ENCODE results near the gene ADAM15. TPM values are rescaled to one million over a fixed set of nuclear protein-coding genes. Genes with fewer than 3 reads are reported as not detected.
A peak's percentile ranks its signal among the peaks of the same experiment; 100 is the strongest.

ADAM15 gene
- total RNA-seq, 1 experiment from 2014 or later, result 41.7 TPM

- Histone ChIP-seq H3K9me3 (ENCODE audit: control insufficient read depth, insufficient read depth, low read depth, low read length) (no peaks in the 10 kb centered on the region), H3K36me3 (ENCODE audit: control insufficient read depth, insufficient read depth, low read length) (no peaks in the 10 kb centered on the region; the same call in 1 of the 2 replicates), H3K4me3 (ENCODE audit: low read depth in 2 of 2, low read length in 2 of 2) (peak overlapping the region; percentile 28 to 53), H3K27ac (ENCODE audit: low read length) (no peak overlapping the region), H3K27me3 (ENCODE audit: control insufficient read depth, insufficient read depth, low read length) (peaks cover 9% of the 10 kb centered on the region), H3K4me1 (ENCODE audit: control insufficient read depth, insufficient read depth, low read length) (peaks cover 21% of the 10 kb centered on the region)
- in situ Hi-C loops (cut with HindIII; ENCODE audit: low pct_unique_long_range_greater_than_20kb, low sequenced_read_pairs), result no loop called here
- ChIA-PET POLR2A (interaction anchor here (0.6 kb wide), 2 partner anchors 90 to 145 kb away, joined by 4 to 9 read pairs; no protein-coding TSS in a partner anchor), CTCF (interaction anchor here (0.6 kb wide), 2 partner anchors 13 to 124 kb away, joined by 6 to 7 read pairs; no protein-coding TSS in a partner anchor)
- BruUV-seq (replicated peaks), result no TSS peak
- DNase-seq (ENCODE audit: low read depth, low spot score), result no peak
- ATAC-seq, result no peak
- intact Hi-C loops (cut with micrococcal nuclease; ENCODE audit: unreplicated experiment), result no loop called here
- TF ChIP-seq TCF7L2 (IDR thresholded peaks at IDR 0.05; ENCODE audit: low read depth, low read length), result no peak
- TF ChIP-seq, protein P1, sequence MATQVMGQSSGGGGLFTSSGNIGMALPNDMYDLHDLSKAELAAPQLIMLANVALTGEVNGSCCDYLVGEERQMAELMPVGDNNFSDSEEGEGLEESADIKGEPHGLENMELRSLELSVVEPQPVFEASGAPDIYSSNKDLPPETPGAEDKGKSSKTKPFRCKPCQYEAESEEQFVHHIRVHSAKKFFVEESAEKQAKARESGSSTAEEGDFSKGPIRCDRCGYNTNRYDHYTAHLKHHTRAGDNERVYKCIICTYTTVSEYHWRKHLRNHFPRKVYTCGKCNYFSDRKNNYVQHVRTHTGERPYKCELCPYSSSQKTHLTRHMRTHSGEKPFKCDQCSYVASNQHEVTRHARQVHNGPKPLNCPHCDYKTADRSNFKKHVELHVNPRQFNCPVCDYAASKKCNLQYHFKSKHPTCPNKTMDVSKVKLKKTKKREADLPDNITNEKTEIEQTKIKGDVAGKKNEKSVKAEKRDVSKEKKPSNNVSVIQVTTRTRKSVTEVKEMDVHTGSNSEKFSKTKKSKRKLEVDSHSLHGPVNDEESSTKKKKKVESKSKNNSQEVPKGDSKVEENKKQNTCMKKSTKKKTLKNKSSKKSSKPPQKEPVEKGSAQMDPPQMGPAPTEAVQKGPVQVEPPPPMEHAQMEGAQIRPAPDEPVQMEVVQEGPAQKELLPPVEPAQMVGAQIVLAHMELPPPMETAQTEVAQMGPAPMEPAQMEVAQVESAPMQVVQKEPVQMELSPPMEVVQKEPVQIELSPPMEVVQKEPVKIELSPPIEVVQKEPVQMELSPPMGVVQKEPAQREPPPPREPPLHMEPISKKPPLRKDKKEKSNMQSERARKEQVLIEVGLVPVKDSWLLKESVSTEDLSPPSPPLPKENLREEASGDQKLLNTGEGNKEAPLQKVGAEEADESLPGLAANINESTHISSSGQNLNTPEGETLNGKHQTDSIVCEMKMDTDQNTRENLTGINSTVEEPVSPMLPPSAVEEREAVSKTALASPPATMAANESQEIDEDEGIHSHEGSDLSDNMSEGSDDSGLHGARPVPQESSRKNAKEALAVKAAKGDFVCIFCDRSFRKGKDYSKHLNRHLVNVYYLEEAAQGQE (IDR thresholded peaks at IDR 0.05; ENCODE audit: insufficient read depth in 1 of 2, low read depth in 2 of 2, low read length in 1 of 2), result no peak
- TF ChIP-seq, protein P2, sequence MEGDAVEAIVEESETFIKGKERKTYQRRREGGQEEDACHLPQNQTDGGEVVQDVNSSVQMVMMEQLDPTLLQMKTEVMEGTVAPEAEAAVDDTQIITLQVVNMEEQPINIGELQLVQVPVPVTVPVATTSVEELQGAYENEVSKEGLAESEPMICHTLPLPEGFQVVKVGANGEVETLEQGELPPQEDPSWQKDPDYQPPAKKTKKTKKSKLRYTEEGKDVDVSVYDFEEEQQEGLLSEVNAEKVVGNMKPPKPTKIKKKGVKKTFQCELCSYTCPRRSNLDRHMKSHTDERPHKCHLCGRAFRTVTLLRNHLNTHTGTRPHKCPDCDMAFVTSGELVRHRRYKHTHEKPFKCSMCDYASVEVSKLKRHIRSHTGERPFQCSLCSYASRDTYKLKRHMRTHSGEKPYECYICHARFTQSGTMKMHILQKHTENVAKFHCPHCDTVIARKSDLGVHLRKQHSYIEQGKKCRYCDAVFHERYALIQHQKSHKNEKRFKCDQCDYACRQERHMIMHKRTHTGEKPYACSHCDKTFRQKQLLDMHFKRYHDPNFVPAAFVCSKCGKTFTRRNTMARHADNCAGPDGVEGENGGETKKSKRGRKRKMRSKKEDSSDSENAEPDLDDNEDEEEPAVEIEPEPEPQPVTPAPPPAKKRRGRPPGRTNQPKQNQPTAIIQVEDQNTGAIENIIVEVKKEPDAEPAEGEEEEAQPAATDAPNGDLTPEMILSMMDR (IDR thresholded peaks at IDR 0.05), result no peak
- no peak for TF ChIP-seq SIN3A (IDR thresholded peaks at IDR 0.05; ENCODE audit: borderline replicate concordance, insufficient read depth, low read depth, low read length)
- TF ChIP-seq POLR2AphosphoS5 (IDR thresholded peaks at IDR 0.05; ENCODE audit: low read depth, low read length), result no peak
Measured at GRCh38 chr1:155082301-155083051, 31.4 kb downstream of the ADAM15 start.

- no peak for TF ChIP-seq TCF7L2 (IDR thresholded peaks at IDR 0.05; ENCODE audit: low read depth, low read length)
- no peak for TF ChIP-seq POLR2AphosphoS5 (IDR thresholded peaks at IDR 0.05; ENCODE audit: low read depth, low read length)
- TF ChIP-seq, protein P2 (IDR thresholded peaks at IDR 0.05), result no peak
- TF ChIP-seq, protein P1 (IDR thresholded peaks at IDR 0.05; ENCODE audit: insufficient read depth in 1 of 2, low read depth in 2 of 2, low read length in 1 of 2), result no peak
- TF ChIP-seq SIN3A (IDR thresholded peaks at IDR 0.05; ENCODE audit: borderline replicate concordance, insufficient read depth, low read depth, low read length), result no peak
- POLR2A ChIA-PET, result interaction anchor here (0.6 kb wide), 2 partner anchors 89 to 144 kb away, joined by 4 to 9 read pairs; no protein-coding TSS in a partner anchor
- Histone ChIP-seq H3K4me3 (ENCODE audit: low read depth in 2 of 2, low read length in 2 of 2) (no peak overlapping the region), H3K27me3 (ENCODE audit: control insufficient read depth, insufficient read depth, low read length) (peaks cover 9% of the 10 kb centered on the region), H3K4me1 (ENCODE audit: control insufficient read depth, insufficient read depth, low read length) (peaks cover 21% of the 10 kb centered on the region), H3K9me3 (ENCODE audit: control insufficient read depth, insufficient read depth, low read depth, low read length) (no peaks in the 10 kb centered on the region), H3K27ac (ENCODE audit: low read length) (no peak overlapping the region), H3K36me3 (ENCODE audit: control insufficient read depth, insufficient read depth, low read length) (no peaks in the 10 kb centered on the region; the same call in 1 of the 2 replicates)
- in situ Hi-C loops (cut with HindIII; ENCODE audit: low pct_unique_long_range_greater_than_20kb, low sequenced_read_pairs), result no loop called here
- DNase-seq (ENCODE audit: low read depth, low spot score) (no peak), ATAC-seq (no peak)
- BruUV-seq (replicated peaks), result no TSS peak
- intact Hi-C loops (cut with micrococcal nuclease; ENCODE audit: unreplicated experiment), result no loop called here
- CTCF ChIA-PET, result interaction anchor here (0.6 kb wide), 2 partner anchors 12 to 125 kb away, joined by 6 to 7 read pairs; no protein-coding TSS in a partner anchor
Measured at GRCh38 chr1:155083052-155083541, 32.0 kb downstream of the ADAM15 start.
